Natural killer cell (primary cell): ENCODE data around the gene CDKL1. TPM values are rescaled to one million over a fixed set of nuclear protein-coding genes. Genes with fewer than 3 reads are reported as not detected.
A peak's percentile ranks its signal among the peaks of the same experiment; 100 is the strongest.

Experiments
- ATAC-seq, 3 donors: fragments of 150-1000 bp in 2 of 3; fragments of 200-7000 bp in 1 of 3; cut with Tn5 transposase; 1 replicate in 1 of 3; 2 replicates in 2 of 3; pipeline ENCODE4 v1.10.0; 2021; ENCODE audit warnings: mild to moderate bottlenecking in 2 of 3, moderate library complexity in 2 of 3
- DNase-seq, 2 donors: peaks; one replicate each; pipeline versions ENCODE4 v3.0.0 to v3.0.0-alpha.2; 2013 to 2021; ENCODE audit warnings: mixed read lengths in 1 of 2
- H3K27ac ChIP-seq: one replicate; pipeline ENCODE4 v1.5.1; 2013; ENCODE audit warnings: mild to moderate bottlenecking, low read length
- H3K27me3 ChIP-seq: one replicate; pipeline ENCODE4 v1.6.1; 2013; ENCODE audit warnings: low read length; ENCODE audit not compliant: control insufficient read depth, insufficient read depth
- H3K36me3 ChIP-seq: one replicate; pipeline ENCODE4 v1.6.1; 2013; ENCODE audit warnings: low read length; ENCODE audit not compliant: control insufficient read depth, insufficient read depth
- H3K4me1 ChIP-seq: one replicate; pipeline ENCODE4 v1.6.1; 2013; ENCODE audit warnings: low read length; ENCODE audit not compliant: control insufficient read depth, insufficient read depth
- H3K4me3 ChIP-seq: one replicate; pipeline ENCODE4 v1.5.1; 2013; ENCODE audit warnings: low read length
- H3K9me3 ChIP-seq: one replicate; pipeline ENCODE4 v1.6.1; 2013; ENCODE audit warnings: low read length; ENCODE audit not compliant: control insufficient read depth, insufficient read depth
- H3K27ac Mint-ChIP-seq, 2 donors: one replicate each; pipeline ENCODE4 v1.8.0; 2022; ENCODE audit warnings: mild to moderate bottlenecking in 2 of 2, mixed read lengths in 2 of 2, moderate library complexity in 1 of 2
- H3K27me3 Mint-ChIP-seq, 2 donors: one replicate each; pipeline ENCODE4 v1.8.0; 2022; ENCODE audit warnings: low read depth in 2 of 2, mixed read lengths in 2 of 2
- H3K36me3 Mint-ChIP-seq: one replicate; pipeline ENCODE4 v1.8.0; 2022; ENCODE audit warnings: mixed read lengths
- H3K4me1 Mint-ChIP-seq, 2 donors: one replicate each; pipeline ENCODE4 v1.8.0; 2022; ENCODE audit warnings: mixed read lengths in 2 of 2
- H3K4me3 Mint-ChIP-seq: one replicate; pipeline ENCODE4 v1.8.0; 2022; ENCODE audit warnings: mild to moderate bottlenecking, moderate library complexity, mixed read lengths
- H3K9me3 Mint-ChIP-seq, 2 donors: one replicate each; pipeline ENCODE4 v1.8.0; 2022; ENCODE audit warnings: mixed read lengths in 2 of 2
- WGBS: methylation state at CpG from one replicate; pipeline ENCODE4 v1.1.7; 2013; ENCODE audit warnings: missing lambda C conversion rate; ENCODE audit not compliant: insufficient coverage; 5-methylcytosine and 5-hydroxymethylcytosine counted together
- intact Hi-C: fragments of 100-400 bp; cut with micrococcal nuclease; formaldehyde crosslinking; loops from one replicate; pipeline ENCODE4 v1.14.2; 2022
- total RNA-seq, 4 donors: library from RNA; stranded (reverse); fragments of 120-200 nt in 1 of 4; gene quantifications; one replicate each; pipeline versions ENCODE4 v1.2.3 to v1.2.4, GENCODE V29; 2013 to 2022
- TF ChIP-seq, protein P1 (sequence below): fragments of 200-600 bp; IDR thresholded peaks from one replicate; pipeline ENCODE4 v1.8.0; 2022; ENCODE audit warnings: antibody characterized with exemption

The CDKL1 gene
- total RNA-seq, 3 donors from 2014 or later (not counting 1 experiment from before 2014, with no cell fraction given): 12.4 to 16.7 (median 15.4) TPM

DNA sequence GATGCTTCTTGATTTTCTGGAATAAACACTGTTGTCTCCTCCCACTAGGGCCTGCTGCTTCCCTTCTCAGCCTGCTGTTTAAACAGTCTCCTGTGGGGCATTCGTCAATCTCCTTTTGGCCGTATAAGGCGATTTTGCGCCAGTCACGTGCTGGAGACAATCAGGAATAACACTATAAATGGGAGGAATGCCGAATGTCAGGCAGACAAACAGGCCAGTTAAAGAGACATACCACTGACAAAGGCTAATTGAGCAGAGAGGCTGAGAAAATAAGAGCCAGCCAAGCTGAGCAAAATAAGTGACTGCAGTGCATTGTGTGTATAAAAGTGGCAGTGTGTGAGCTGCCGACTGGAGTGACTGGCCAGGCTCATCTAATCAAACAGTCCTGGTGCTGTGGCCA is 61.3 kb downstream of the CDKL1 start:
- H3K4me3 ChIP-seq: no peak overlapping the region
- Mint-ChIP-seq H3K4me3 (no peak overlapping the region), H3K27me3 (no peaks in the 10 kb centered on the region), H3K9me3 (no peaks in the 10 kb centered on the region), H3K36me3 (no peaks in the 10 kb centered on the region), H3K4me1 (peaks cover 21 to 22% of the 10 kb centered on the region in 2 donors), H3K27ac (peak overlapping the region; percentile 77 to 78)
- 87% methylated on average over 7 of the region's 7 CpGs for WGBS
- intact Hi-C loops: no loop called here
- no peak for DNase-seq
- no peak for ATAC-seq
- TF ChIP-seq, protein P1, sequence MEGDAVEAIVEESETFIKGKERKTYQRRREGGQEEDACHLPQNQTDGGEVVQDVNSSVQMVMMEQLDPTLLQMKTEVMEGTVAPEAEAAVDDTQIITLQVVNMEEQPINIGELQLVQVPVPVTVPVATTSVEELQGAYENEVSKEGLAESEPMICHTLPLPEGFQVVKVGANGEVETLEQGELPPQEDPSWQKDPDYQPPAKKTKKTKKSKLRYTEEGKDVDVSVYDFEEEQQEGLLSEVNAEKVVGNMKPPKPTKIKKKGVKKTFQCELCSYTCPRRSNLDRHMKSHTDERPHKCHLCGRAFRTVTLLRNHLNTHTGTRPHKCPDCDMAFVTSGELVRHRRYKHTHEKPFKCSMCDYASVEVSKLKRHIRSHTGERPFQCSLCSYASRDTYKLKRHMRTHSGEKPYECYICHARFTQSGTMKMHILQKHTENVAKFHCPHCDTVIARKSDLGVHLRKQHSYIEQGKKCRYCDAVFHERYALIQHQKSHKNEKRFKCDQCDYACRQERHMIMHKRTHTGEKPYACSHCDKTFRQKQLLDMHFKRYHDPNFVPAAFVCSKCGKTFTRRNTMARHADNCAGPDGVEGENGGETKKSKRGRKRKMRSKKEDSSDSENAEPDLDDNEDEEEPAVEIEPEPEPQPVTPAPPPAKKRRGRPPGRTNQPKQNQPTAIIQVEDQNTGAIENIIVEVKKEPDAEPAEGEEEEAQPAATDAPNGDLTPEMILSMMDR: no peak
- H3K4me1 ChIP-seq: peaks cover 6% of the 10 kb centered on the region
- H3K27me3 ChIP-seq: no peaks in the 10 kb centered on the region
- H3K9me3 ChIP-seq: no peaks in the 10 kb centered on the region
- peaks cover 28% of the 10 kb centered on the region for H3K36me3 ChIP-seq
- H3K27ac ChIP-seq: no peak overlapping the region

DNA sequence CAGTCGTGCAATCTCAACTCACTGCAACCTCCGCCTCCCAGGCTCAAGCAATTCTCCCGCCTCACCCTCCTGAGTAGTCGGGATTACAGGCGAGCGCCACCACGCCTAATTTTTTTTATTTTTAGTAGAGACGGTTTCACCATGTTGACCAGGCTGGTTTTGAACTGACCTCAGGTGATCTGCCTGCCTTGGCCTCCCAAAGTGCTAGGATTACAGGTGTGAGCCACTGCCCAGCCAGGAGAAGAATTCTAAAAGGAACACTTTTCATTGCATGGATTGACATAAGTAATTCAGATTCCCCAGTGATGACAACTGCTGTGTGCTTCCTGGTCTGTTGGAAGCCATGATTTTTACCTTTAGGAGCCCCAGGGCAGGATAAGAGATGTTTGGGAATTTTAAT is 62.5 kb downstream of the CDKL1 start:
- intact Hi-C loops: no loop called here
- Histone ChIP-seq H3K4me3 (no peak overlapping the region), H3K36me3 (peaks cover 39% of the 10 kb centered on the region), H3K9me3 (no peaks in the 10 kb centered on the region), H3K4me1 (peaks cover 6% of the 10 kb centered on the region), H3K27me3 (no peaks in the 10 kb centered on the region), H3K27ac (no peak overlapping the region)
- Mint-ChIP-seq H3K36me3 (no peaks in the 10 kb centered on the region), H3K4me1 (peaks cover 21 to 22% of the 10 kb centered on the region in 2 donors), H3K9me3 (no peaks in the 10 kb centered on the region), H3K27me3 (no peaks in the 10 kb centered on the region), H3K4me3 (no peak overlapping the region), H3K27ac (no peak overlapping the region)
- DNase-seq (no peak), ATAC-seq (no peak)
- 97% methylated on average over 8 of the region's 8 CpGs for WGBS
- TF ChIP-seq, protein P1: no peak

DNA sequence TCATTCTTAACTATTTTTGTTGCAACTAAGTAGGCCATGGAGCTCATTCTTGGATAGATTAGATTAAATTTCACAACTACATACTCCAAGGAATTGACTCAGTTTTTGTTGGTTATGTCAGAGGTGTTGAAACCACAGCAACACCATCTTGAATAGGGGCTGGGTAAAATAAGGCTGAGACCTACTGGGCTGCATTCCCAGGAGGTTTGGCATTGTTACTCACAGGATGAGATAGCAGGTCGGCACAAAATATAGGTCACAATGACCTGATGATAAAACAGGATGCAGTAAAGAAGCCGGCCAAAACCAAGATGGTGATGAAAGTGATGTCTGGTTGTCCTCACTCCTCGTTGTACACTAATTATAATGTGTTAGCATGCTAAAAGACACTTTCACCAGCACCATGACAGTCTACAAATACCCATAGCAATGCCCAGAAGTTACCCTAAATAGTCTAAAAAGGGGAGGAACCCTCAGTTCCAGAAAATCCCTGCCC is 63.6 kb downstream of the CDKL1 start:
- peaks cover 21 to 22% of the 10 kb centered on the region in 2 donors for H3K4me1 Mint-ChIP-seq
- WGBS: 58% methylated on average over 3 of the region's 3 CpGs
- peak overlapping the region; percentile 56 to 58 for H3K27ac Mint-ChIP-seq
- H3K4me3 ChIP-seq: no peak overlapping the region
- no peaks in the 10 kb centered on the region for H3K27me3 ChIP-seq
- TF ChIP-seq, protein P1: no peak
- ATAC-seq (no peak), DNase-seq (no peak)
- H3K36me3 Mint-ChIP-seq: no peaks in the 10 kb centered on the region
- no peak overlapping the region for H3K4me3 Mint-ChIP-seq
- H3K27ac ChIP-seq: no peak overlapping the region
- intact Hi-C loops: no loop called here
- H3K4me1 ChIP-seq: peaks cover 6% of the 10 kb centered on the region
- no peaks in the 10 kb centered on the region for H3K9me3 Mint-ChIP-seq
- peaks cover 39% of the 10 kb centered on the region for H3K36me3 ChIP-seq
- H3K9me3 ChIP-seq: no peaks in the 10 kb centered on the region
- H3K27me3 Mint-ChIP-seq: no peaks in the 10 kb centered on the region

DNA sequence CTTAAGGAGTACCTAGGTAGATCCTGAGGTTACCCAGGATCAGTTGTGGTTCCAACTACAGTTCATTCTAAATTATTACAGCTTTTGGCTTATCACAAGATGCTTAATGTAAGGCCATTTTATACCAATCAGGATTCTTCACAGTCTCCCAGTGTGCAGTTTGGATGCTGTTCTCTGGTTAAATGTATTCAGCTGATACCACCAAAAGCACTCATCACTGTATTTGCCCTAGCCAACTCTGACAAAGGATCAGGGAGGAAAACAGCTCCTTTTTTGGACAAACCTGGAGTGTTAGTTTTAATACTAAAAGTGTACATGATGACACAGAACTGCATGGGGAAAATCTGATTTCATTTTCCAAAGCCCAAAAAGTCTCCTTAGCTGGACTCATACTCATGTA is 65.1 kb downstream of the CDKL1 start:
- Mint-ChIP-seq H3K4me3 (no peak overlapping the region), H3K4me1 (peaks cover 20 to 22% of the 10 kb centered on the region in 2 donors), H3K36me3 (no peaks in the 10 kb centered on the region), H3K27ac (peak overlapping the region; percentile 35 to 53), H3K9me3 (no peaks in the 10 kb centered on the region), H3K27me3 (no peaks in the 10 kb centered on the region)
- Histone ChIP-seq H3K27ac (no peak overlapping the region), H3K36me3 (peaks cover 45% of the 10 kb centered on the region), H3K4me1 (peaks cover 6% of the 10 kb centered on the region), H3K27me3 (no peaks in the 10 kb centered on the region), H3K9me3 (no peaks in the 10 kb centered on the region), H3K4me3 (no peak overlapping the region)
- intact Hi-C loops: no loop called here
- TF ChIP-seq, protein P1: no peak
- no peak for ATAC-seq
- no peak for DNase-seq
